CD14-positive monocyte (primary cell): ENCODE measurements around the gene TERT. TPM values are rescaled to one million over a fixed set of nuclear protein-coding genes. Genes with fewer than 3 reads are reported as not detected.
"Not testable (repeated sequence)": the region's sequence is repeated elsewhere in the genome, so short reads cannot be mapped to it uniquely, and the experiment has no call there.

Source experiments
- DNase-seq, 3 donors: peaks; one replicate each; pipeline ENCODE4 v3.0.0-alpha.2; 2011 to 2022
- H2AFZ ChIP-seq: 2 replicates; pipeline ENCODE4 v1.6.0; 2012; ENCODE audit warnings: mild to moderate bottlenecking, low read depth, low read length, inconsistent platforms; ENCODE audit not compliant: insufficient read depth, poor library complexity, severe bottlenecking
- H3K27ac ChIP-seq, 2 donors: 1 replicate in 1 of 2; 2 replicates in 1 of 2; pipeline ENCODE4 v1.5.1; 2012 to 2013; ENCODE audit warnings: low read length in 2 of 2, control low read depth in 1 of 2, inconsistent platforms in 1 of 2, low read depth in 1 of 2, mild to moderate bottlenecking in 1 of 2
- H3K27me3 ChIP-seq, 2 donors: one replicate each; pipeline versions ENCODE4 v1.6.0 to v1.6.1; 2011 to 2013; ENCODE audit warnings: low read length in 2 of 2; ENCODE audit not compliant: control insufficient read depth in 2 of 2, insufficient read depth in 2 of 2
- H3K36me3 ChIP-seq, 2 donors: replicated peaks in 1 of 2; 1 replicate in 1 of 2; 2 replicates in 1 of 2; pipeline versions ENCODE4 v1.5.1 to v1.6.1; 2012 to 2013; ENCODE audit warnings: low read length in 2 of 2, control low read depth in 1 of 2, inconsistent platforms in 1 of 2, mild to moderate bottlenecking in 1 of 2; ENCODE audit not compliant: insufficient read depth in 2 of 2, control insufficient read depth in 1 of 2
- H3K4me1 ChIP-seq, 2 donors: 1 replicate in 1 of 2; 2 replicates in 1 of 2; pipeline versions ENCODE4 v1.5.1 to v1.6.1; 2012 to 2013; ENCODE audit warnings: low read length in 2 of 2, control low read depth in 1 of 2, inconsistent platforms in 1 of 2, mild to moderate bottlenecking in 1 of 2, moderate library complexity in 1 of 2; ENCODE audit not compliant: insufficient read depth in 2 of 2, control insufficient read depth in 1 of 2
- H3K4me2 ChIP-seq: replicated peaks from 2 replicates; pipeline ENCODE3; 2012; ENCODE audit warnings: low read length, moderate library complexity, mild to moderate bottlenecking; ENCODE audit not compliant: poor library complexity, severe bottlenecking; ENCODE audit errors: extremely low read depth
- H3K4me3 ChIP-seq, 3 experiments: fragments of 200-600 bp in 1 of 3; sonication (generic) in 1 of 3; replicated peaks in 1 of 3; 1 replicate in 2 of 3; 2 replicates in 1 of 3; pipeline ENCODE4 v1.5.1; 2011 to 2013; ENCODE audit warnings: low read length in 3 of 3, mild to moderate bottlenecking in 3 of 3, control low read depth in 2 of 3, low read depth in 2 of 3, inconsistent platforms in 1 of 3, moderate library complexity in 1 of 3
- H3K79me2 ChIP-seq: 2 replicates; pipeline ENCODE4 v1.6.0; 2012; ENCODE audit warnings: mild to moderate bottlenecking, control low read depth, inconsistent platforms, low read length, moderate library complexity; ENCODE audit not compliant: insufficient read depth
- H3K9ac ChIP-seq: 2 replicates; pipeline ENCODE4 v1.6.0; 2017; ENCODE audit warnings: low read length, mild to moderate bottlenecking; ENCODE audit not compliant: insufficient read depth, poor library complexity, severe bottlenecking
- H3K9me3 ChIP-seq, 2 donors: replicated peaks in 1 of 2; 1 replicate in 1 of 2; 2 replicates in 1 of 2; pipeline versions ENCODE4 v1.5.1 to v1.6.1; 2012 to 2013; ENCODE audit warnings: low read length in 2 of 2, control low read depth in 1 of 2; ENCODE audit not compliant: control insufficient read depth in 1 of 2, insufficient read depth in 1 of 2
- H4K20me1 ChIP-seq: 2 replicates; pipeline ENCODE4 v1.6.0; 2012; ENCODE audit warnings: mild to moderate bottlenecking, low read length, control low read depth, moderate library complexity; ENCODE audit not compliant: insufficient read depth
- H3K27ac Mint-ChIP-seq, 7 donors: one replicate each; pipeline ENCODE4 v1.8.0; 2020; ENCODE audit warnings: mild to moderate bottlenecking in 7 of 7, mixed read lengths in 7 of 7, moderate library complexity in 6 of 7, inconsistent platforms in 2 of 7
- H3K27me3 Mint-ChIP-seq, 3 donors: one replicate each; pipeline ENCODE4 v1.8.0; 2021 to 2022; ENCODE audit warnings: low read depth in 3 of 3, mild to moderate bottlenecking in 3 of 3, mixed read lengths in 3 of 3, moderate library complexity in 3 of 3, inconsistent platforms in 1 of 3
- H3K36me3 Mint-ChIP-seq, 2 donors: one replicate each; pipeline ENCODE4 v1.8.0; 2020; ENCODE audit warnings: mixed read lengths in 2 of 2, inconsistent platforms in 1 of 2, mild to moderate bottlenecking in 1 of 2
- H3K4me1 Mint-ChIP-seq: one replicate; pipeline ENCODE4 v1.8.0; 2020; ENCODE audit warnings: mild to moderate bottlenecking, mixed read lengths
- H3K4me3 Mint-ChIP-seq, 2 donors: one replicate each; pipeline ENCODE4 v1.8.0; 2020; ENCODE audit warnings: mild to moderate bottlenecking in 2 of 2, mixed read lengths in 2 of 2, moderate library complexity in 1 of 2
- H3K9me3 Mint-ChIP-seq, 7 donors: one replicate each; pipeline ENCODE4 v1.8.0; 2020 to 2022; ENCODE audit warnings: mixed read lengths in 7 of 7, mild to moderate bottlenecking in 6 of 7, moderate library complexity in 6 of 7, inconsistent platforms in 2 of 7
- WGBS: methylation state at CpG from one replicate; pipeline ENCODE4 v1.1.5; 2013; ENCODE audit warnings: missing lambda C conversion rate; ENCODE audit not compliant: insufficient coverage; 5-methylcytosine and 5-hydroxymethylcytosine counted together
- intact Hi-C, 2 donors: fragments of 100-400 bp; cut with micrococcal nuclease; formaldehyde crosslinking; loops; one replicate each; pipeline versions ENCODE4 v1.15.0 to v1.15.1; 2023
- polyA plus RNA-seq, 3 donors: library from polyadenylated mRNA; depleted of rRNA in 1 of 3; unstranded in 2 of 3; stranded (reverse) in 1 of 3; fragments of 300-500 nt in 2 of 3; fragments of >200 nt in 1 of 3; fragmentation: Illumina TruSeq in 2 of 3; gene quantifications; 1 replicate in 2 of 3; 2 replicates in 1 of 3; pipeline ENCODE4 v1.2.3, GENCODE V29; 2012 to 2021
- TF ChIP-seq, protein P1 (sequence below): fragments of 200-600 bp; IDR thresholded peaks from one replicate; pipeline ENCODE4 v1.8.0; 2022; ENCODE audit warnings: antibody characterized with exemption, mild to moderate bottlenecking

TERT gene
- polyA plus RNA-seq, 3 donors: not detected

DNA sequence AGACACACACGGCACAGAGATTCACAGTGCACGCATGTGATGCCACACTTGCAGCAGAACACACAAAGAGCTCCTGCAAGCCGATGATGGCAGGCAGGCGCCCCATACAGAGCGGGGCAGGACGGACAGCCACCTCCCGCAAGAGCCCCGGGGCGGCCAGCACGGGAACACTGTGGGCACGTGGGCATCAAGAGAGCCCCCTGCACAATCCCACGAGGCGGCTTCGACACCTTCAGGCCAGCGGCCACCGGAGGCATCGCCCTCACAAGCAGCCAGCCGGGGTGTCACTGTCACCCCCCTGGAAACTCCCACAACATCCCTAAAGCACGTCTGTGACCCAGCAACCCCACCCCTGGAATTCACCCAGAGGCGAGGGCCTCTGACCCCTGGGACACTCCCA lies 17.9 kb downstream of the TERT start:
- Mint-ChIP-seq H3K27ac (no peak overlapping the region), H3K36me3 (no peaks in the 10 kb centered on the region)
- WGBS: 97% methylated on average over 19 of the region's 20 CpGs

DNA sequence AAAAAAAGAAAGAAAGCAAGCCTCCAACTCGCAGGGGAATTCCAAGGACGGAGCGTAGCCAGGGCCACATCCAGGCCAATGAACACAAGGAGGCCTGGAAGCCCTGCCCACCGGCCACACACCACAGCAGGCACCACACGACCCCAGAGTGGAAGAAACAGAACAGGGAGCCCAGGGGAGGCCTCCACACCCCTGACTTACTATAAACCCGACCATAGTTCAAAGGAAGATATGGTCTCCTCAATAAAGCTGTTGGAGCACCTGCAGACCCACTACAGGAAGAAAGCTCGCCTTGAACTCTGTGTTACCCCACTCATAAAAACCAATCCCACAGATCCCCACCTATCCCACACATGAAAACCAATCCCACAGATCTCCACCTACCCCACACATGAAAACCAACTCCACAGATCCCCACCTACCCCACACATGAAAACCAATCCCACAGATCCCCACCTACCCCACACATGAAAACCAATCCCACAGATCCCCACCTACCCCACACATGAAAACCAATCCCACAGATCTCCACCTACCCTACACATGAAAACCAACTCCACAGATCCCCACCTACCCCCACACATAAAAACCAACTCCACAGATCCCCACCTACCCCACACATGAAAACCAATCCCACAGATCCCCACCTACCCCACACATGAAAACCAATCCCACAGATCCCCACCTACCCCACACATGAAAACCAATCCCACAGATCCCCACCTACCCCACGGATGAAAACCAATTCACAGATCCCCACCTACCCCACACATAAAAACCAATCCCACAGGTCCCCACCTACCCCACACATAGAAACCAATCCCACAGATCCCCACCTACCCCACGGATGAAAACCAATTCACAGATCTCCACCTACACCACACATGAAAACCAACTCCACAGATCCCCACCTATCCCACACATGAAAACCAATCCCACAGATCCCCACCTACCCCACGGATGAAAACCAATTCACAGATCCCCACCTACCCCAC lies 19.2 kb downstream of the TERT start:
- H3K4me1 ChIP-seq, H3K79me2 ChIP-seq, H3K27ac Mint-ChIP-seq, H2AFZ ChIP-seq, H3K36me3 ChIP-seq, H3K27me3 ChIP-seq, DNase-seq, H3K27ac ChIP-seq, H3K4me3 ChIP-seq, H3K9ac ChIP-seq, intact Hi-C loops, H3K4me1 Mint-ChIP-seq, H3K4me3 Mint-ChIP-seq, H3K4me2 ChIP-seq, H4K20me1 ChIP-seq, H3K36me3 Mint-ChIP-seq, H3K27me3 Mint-ChIP-seq: not testable (repeated sequence)
- 95% methylated on average over 10 of the region's 10 CpGs for WGBS
- peaks cover 31 to 72% of the 10 kb centered on the region in 2 donors for H3K9me3 ChIP-seq
- peaks cover 33 to 67% (median 49%) of the 10 kb centered on the region in 7 donors for H3K9me3 Mint-ChIP-seq

More for the DNA sequence above, 17.9 kb downstream of the TERT start:
- Mint-ChIP-seq H3K4me3 (no peak overlapping the region), H3K27me3 (peaks cover 0 to 4% (median 2%) of the 10 kb centered on the region in 3 donors), H3K9me3 (peaks cover 35 to 71% (median 51%) of the 10 kb centered on the region in 7 donors), H3K4me1 (no peaks in the 10 kb centered on the region)
- Histone ChIP-seq H4K20me1 (no peaks in the 10 kb centered on the region), H2AFZ (no peak overlapping the region), H3K36me3 (no peaks in the 10 kb centered on the region), H3K4me1 (no peaks in the 10 kb centered on the region), H3K27me3 (no peaks in the 10 kb centered on the region), H3K4me3 (no peak overlapping the region), H3K9ac (no peak overlapping the region), H3K9me3 (peaks cover 31 to 74% of the 10 kb centered on the region in 2 donors), H3K4me2 (no peak overlapping the region), H3K79me2 (no peaks in the 10 kb centered on the region), H3K27ac (no peak overlapping the region)
- intact Hi-C loops: no loop called here
- TF ChIP-seq, protein P1, sequence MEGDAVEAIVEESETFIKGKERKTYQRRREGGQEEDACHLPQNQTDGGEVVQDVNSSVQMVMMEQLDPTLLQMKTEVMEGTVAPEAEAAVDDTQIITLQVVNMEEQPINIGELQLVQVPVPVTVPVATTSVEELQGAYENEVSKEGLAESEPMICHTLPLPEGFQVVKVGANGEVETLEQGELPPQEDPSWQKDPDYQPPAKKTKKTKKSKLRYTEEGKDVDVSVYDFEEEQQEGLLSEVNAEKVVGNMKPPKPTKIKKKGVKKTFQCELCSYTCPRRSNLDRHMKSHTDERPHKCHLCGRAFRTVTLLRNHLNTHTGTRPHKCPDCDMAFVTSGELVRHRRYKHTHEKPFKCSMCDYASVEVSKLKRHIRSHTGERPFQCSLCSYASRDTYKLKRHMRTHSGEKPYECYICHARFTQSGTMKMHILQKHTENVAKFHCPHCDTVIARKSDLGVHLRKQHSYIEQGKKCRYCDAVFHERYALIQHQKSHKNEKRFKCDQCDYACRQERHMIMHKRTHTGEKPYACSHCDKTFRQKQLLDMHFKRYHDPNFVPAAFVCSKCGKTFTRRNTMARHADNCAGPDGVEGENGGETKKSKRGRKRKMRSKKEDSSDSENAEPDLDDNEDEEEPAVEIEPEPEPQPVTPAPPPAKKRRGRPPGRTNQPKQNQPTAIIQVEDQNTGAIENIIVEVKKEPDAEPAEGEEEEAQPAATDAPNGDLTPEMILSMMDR: no peak
- DNase-seq: no peak
